Parathyroid adenoma (tissue), 2 donors: Measurements from ENCODE around the gene GRID1.

ENCODE experiments used
- H2AFZ ChIP-seq: fragments of 300-600 bp; sonication (generic); one replicate; pipeline ENCODE4 v1.7.0; 2017; ENCODE audit warnings: antibody characterized with exemption, mild to moderate bottlenecking
- H3K27ac ChIP-seq: fragments of 300-600 bp; sonication (generic); one replicate; pipeline ENCODE4 v1.7.0; 2017
- H3K27me3 ChIP-seq: fragments of 300-600 bp; sonication (generic); one replicate; pipeline ENCODE4 v1.7.0; 2017; ENCODE audit warnings: low read length; ENCODE audit not compliant: control insufficient read depth, insufficient read depth
- H3K36me3 ChIP-seq: fragments of 300-600 bp; sonication (generic); one replicate; pipeline ENCODE4 v1.7.0; 2017; ENCODE audit warnings: low read length; ENCODE audit not compliant: control insufficient read depth, insufficient read depth
- H3K4me1 ChIP-seq: fragments of 300-600 bp; sonication (generic); one replicate; pipeline ENCODE4 v1.7.0; 2017; ENCODE audit warnings: control low read depth
- H3K4me2 ChIP-seq: fragments of 300-600 bp; sonication (generic); one replicate; pipeline ENCODE4 v1.7.0; 2017; ENCODE audit warnings: low read length
- H3K4me3 ChIP-seq: fragments of 300-600 bp; sonication (generic); one replicate; pipeline ENCODE4 v1.7.0; 2017; ENCODE audit warnings: low read depth, low read length
- H3K79me2 ChIP-seq: fragments of 300-600 bp; sonication (generic); one replicate; pipeline ENCODE4 v1.7.0; 2017; ENCODE audit warnings: control low read depth
- H3K9ac ChIP-seq: fragments of 300-600 bp; sonication (generic); one replicate; pipeline ENCODE4 v1.7.0; 2017; ENCODE audit warnings: mild to moderate bottlenecking
- H3K9me3 ChIP-seq: fragments of 300-600 bp; sonication (generic); one replicate; pipeline ENCODE4 v1.7.0; 2017; ENCODE audit warnings: low read length; ENCODE audit not compliant: control insufficient read depth
- CTCF ChIP-seq: fragments of 300-600 bp; sonication (generic); IDR thresholded peaks from one replicate; pipeline ENCODE4 v1.7.0; 2017; ENCODE audit warnings: antibody characterized with exemption, mild to moderate bottlenecking
- donor health status: primary hyperparathyroidism.

The GRID1 gene

DNA sequence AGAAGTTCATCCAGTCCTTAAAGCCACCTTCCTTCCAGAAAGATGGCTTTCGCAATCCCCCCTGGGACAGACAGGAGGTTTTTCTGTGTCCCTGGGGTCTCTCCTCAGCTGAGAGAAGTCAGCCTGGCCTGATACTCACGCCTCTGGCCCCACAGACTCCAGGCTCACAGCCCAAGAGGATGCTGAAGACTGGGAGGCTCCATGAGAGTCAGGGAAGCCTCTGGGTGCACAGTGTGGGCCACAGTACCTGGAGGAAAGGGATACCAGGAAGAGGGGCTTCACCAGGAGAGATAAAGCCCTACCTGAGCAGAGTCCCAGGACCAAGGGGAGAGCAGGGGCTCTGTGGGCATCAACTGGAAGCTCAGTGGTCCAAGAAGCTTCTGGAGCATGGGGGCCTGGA is 324.4 kb downstream of the GRID1 start:
- TF ChIP-seq CTCF, result no peak
- Histone ChIP-seq H3K9ac (no peak overlapping the region), H3K36me3 (no peaks in the 10 kb centered on the region), H3K27ac (no peak overlapping the region), H2AFZ (no peak overlapping the region), H3K4me3 (no peak overlapping the region), H3K9me3 (no peaks in the 10 kb centered on the region), H3K4me1 (no peaks in the 10 kb centered on the region), H3K4me2 (no peak overlapping the region), H3K79me2 (no peaks in the 10 kb centered on the region), H3K27me3 (no peaks in the 10 kb centered on the region)

GRCh38 chr10:86041116-86041515 is 325.5 kb downstream of the GRID1 start:
- H3K27ac ChIP-seq, result no peak overlapping the region

DNA sequence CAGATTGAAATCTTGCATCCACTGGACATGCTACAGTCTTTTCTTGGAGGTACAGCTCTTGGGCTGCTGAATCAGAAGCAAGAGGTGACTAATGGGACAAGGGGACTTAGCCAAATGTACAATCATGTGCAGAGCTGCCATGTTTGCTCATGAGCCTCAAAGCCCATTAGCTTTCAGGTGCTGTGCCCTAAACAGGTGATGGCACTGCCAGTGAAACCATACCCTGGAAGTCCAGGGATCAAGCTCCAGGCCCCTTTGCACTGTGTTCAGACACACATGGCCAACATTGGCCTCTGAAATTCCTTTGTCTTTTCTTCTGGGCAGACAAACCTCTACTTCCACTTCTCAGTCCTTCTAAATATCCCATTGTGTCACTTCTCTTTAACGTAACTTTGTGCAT is 328.2 kb downstream of the GRID1 start:
- TF ChIP-seq CTCF, result no peak
- no peaks in the 10 kb centered on the region for H3K27me3 ChIP-seq
- no peaks in the 10 kb centered on the region for H3K36me3 ChIP-seq
- H3K79me2 ChIP-seq, result no peaks in the 10 kb centered on the region
- H3K9me3 ChIP-seq, result no peaks in the 10 kb centered on the region
- H3K9ac ChIP-seq, result no peak overlapping the region
- H3K4me3 ChIP-seq, result no peak overlapping the region
- no peak overlapping the region for H3K4me2 ChIP-seq
- H2AFZ ChIP-seq, result no peak overlapping the region
- no peak overlapping the region for H3K27ac ChIP-seq
- no peaks in the 10 kb centered on the region for H3K4me1 ChIP-seq

More at GRCh38 chr10:86041116-86041515, 325.5 kb downstream of the GRID1 start:
- no peak for TF ChIP-seq CTCF
- Histone ChIP-seq H3K9ac (no peak overlapping the region), H3K9me3 (no peaks in the 10 kb centered on the region), H3K36me3 (no peaks in the 10 kb centered on the region), H3K27me3 (no peaks in the 10 kb centered on the region), H3K4me2 (no peak overlapping the region), H3K4me1 (no peaks in the 10 kb centered on the region), H3K79me2 (no peaks in the 10 kb centered on the region), H2AFZ (no peak overlapping the region), H3K4me3 (no peak overlapping the region)

DNA sequence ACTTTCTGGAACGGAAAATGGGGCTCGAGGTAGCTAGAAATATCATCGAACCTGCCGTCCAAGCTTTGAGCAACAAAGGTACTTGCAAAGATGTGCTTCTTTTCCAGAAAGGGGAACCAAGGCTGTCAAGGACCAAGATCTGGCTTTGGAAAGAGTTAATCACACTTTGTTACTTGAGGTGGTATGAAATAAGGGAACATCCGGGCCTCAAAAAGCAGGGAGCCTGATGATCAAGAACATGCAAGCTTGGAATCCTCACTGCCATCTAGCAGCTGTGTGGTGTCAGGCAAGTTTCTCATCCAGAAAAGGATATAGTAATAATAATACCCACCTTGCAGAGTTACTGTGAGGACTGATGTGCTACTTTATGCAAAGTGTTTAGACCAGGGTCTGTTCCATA is 329.5 kb downstream of the GRID1 start:
- no peak for TF ChIP-seq CTCF
- Histone ChIP-seq H3K9me3 (no peaks in the 10 kb centered on the region), H3K27ac (no peak overlapping the region), H3K36me3 (no peaks in the 10 kb centered on the region), H2AFZ (no peak overlapping the region), H3K4me3 (no peak overlapping the region), H3K4me1 (no peaks in the 10 kb centered on the region), H3K9ac (no peak overlapping the region), H3K27me3 (no peaks in the 10 kb centered on the region), H3K4me2 (no peak overlapping the region), H3K79me2 (no peaks in the 10 kb centered on the region)

DNA sequence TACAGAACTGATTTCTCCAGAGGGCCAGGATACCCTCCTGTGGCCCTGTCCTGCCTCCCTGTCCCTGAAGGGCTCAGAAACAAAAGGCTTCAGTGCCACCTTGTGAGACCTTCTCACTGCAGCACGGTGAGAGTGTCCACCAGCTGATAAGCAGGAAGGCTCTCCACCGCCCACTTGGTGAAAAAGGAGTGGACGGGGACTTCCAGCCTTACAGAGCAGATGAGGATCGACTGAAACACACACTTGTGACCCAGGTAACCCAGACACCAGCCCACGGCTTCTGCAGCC is 330.1 kb downstream of the GRID1 start:
- H3K4me3 ChIP-seq, result no peak overlapping the region
- H3K27me3 ChIP-seq, result no peaks in the 10 kb centered on the region
- H3K4me1 ChIP-seq, result no peaks in the 10 kb centered on the region
- H3K9me3 ChIP-seq, result no peaks in the 10 kb centered on the region
- no peak overlapping the region for H3K27ac ChIP-seq
- TF ChIP-seq CTCF, result no peak
- no peaks in the 10 kb centered on the region for H3K36me3 ChIP-seq
- no peak overlapping the region for H3K9ac ChIP-seq
- no peaks in the 10 kb centered on the region for H3K79me2 ChIP-seq
- no peak overlapping the region for H3K4me2 ChIP-seq
- H2AFZ ChIP-seq, result no peak overlapping the region
